ENCODE measurements around the gene TBC1D10A.

Gene TBC1D10A

DNA sequence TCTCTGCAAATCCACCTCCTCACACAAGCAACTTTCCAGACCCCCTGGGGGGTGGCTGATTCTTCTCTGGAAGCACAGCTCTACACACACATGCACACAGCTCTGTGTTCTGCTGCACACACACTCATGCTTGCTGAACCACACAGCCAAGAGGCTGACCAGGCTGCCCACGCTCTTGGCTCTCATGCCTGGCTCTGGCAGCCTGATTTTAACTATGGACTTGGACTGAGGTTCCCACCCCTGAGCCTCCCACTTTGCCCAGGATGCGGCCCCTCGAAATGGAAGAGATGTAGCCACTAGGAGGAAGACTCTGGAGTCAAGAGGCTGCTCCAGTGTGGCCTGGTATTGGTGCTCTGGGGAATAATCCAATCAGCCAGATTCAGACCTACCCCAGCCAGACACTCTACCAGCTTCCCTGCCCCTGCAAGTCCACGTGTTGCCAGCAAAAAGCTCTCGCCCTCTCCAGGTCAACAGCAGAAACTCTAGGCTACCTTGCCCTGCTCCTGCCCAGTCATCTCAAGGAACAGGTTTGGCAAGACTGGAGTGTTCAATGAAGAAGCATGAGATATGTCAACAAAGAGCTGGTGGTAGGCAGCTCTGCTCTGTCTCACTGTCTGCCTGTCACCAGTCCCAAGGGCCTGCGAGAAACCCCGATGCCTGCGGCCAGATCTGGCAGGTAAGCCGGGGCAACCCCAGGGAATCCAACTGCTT lies 28.6 kb downstream of the TBC1D10A start:
- no peak for DNase-seq

GRCh38 chr22:30297276-30297990 lies 29.3 kb downstream of the TBC1D10A start:
- no peak for DNase-seq

DNA sequence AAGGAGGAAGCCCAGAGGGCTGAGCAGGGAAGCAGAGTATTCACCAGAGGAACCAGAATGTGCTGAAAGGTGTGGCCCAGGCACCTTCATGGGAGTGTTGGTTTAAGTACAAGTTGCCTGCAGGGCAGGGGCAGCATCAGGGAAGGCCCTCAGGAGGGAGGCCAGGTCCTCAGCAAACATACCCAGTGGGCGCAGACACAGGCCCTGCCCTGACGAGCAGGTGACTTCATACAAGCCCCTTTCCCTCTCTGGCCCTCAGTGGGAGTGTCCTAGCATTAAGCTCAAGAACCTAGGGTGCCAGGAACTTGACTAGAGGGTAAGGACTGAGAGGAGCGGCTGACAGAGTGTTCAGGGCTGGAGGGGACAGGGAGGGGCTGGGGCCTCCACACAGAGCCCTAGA lies 29.9 kb downstream of the TBC1D10A start:
- DNase-seq = no peak

- no peak for DNase-seq
These were observed 30.4 kb downstream of the TBC1D10A start for GRCh38 chr22:30296324-30296723.

- no peak for DNase-seq
These were observed 31.2 kb downstream of the TBC1D10A start for GRCh38 chr22:30295576-30295975.

- no peak for DNase-seq
These were observed 31.9 kb downstream of the TBC1D10A start for GRCh38 chr22:30294830-30295229.

- DNase-seq = no peak
These were observed 32.7 kb downstream of the TBC1D10A start for GRCh38 chr22:30294066-30294465.

- DNase-seq = no peak
These were observed 33.7 kb downstream of the TBC1D10A start for GRCh38 chr22:30293026-30293425.

GRCh38 chr22:30292069-30292970 lies 34.4 kb downstream of the TBC1D10A start:
- DNase-seq = no peak

- DNase-seq = no peak
These were observed 35.5 kb downstream of the TBC1D10A start for GRCh38 chr22:30291058-30291892.

DNA sequence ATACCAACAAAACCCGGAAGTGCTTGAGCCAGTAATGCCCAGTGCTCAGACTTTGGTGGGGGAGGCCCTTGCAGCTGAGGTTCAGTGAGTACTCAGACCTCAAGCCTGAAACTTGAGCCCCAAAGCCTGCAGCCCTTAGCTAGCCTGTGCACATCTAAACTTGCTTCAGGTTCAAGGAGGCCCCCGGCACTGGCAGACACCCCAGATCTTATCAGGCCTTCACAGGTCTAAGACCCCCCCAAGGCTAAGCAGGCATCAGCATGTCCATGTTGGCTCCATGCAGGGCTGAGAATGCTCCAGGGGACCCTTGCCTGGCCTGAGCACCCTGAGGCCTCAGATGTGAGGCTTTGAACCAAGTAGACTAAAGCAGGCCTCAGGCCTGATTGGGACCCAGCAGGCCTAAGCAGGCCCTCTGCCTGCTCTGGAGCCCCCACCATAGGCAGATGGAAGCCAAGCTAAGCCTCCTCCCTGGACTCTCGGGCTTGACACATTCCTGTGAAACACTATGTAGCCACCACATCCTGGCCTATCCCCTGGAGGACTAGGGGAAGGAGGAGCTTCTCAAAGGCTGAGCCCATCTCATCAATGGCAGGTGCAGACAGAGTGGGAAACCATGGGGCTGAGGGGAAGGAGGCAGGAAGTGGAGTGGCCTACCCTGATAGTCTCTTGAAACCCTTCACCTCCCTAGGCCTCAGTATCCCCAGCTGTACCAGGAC lies 36.2 kb downstream of the TBC1D10A start:
- no peak for DNase-seq

DNA sequence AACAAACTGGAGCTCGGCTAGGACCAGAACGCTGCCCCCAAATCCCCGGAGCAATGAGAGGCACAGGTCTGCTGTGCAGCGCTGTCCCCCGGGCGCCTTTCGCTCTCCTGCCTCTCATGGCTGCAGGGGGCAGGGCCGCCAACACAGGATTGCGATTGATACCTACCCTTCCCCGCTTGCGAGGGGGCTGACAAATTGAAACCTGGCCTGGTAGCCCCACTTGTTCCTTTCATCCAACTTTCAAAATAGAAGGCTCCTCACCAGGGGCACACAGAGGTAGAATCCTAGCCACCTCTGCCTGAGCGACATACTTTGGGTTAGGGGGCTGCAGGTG lies 36.8 kb downstream of the TBC1D10A start:
- DNase-seq = no peak

DNA sequence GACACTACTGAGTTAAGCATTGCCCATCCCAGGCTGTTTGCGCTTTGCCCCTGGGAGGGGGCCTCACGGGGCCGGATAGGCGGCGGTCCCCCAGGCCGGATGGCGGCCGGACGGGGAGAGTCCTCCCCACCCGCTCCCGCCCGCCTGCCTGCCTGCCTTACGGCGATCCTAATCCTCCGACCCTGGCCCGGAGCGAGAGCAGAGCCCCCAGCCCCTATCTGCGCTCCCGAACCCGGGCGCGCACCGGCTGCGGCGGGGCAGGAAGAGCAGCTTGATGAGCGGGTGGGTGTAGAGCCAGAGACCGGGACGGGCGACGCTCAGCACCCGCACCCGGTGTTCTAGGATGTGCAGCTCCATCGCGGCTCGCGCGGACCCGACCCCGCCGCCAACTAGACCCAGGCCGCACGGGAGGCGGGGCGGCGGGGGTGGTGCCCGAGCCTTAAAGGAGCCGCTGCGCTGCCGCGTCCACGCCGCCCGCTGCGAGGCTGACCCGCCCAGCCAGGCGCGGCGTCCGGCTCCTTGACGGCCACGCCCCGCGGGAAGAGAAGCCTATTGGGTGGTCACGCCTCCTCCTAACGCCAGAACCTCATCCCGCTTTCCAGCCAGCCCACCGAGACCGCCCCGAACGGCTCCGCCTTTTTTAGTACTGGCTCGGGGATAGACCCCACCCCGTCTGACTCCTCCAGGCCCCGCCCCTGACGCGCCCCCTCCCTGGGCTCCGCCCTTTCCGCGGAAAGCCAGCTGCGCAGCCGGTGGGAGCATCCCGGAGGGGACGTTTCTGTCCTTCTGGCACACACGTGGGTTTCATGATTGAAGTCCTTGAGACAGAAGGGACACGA lies 37.4 kb downstream of the TBC1D10A start, which contains the start of gene CASTOR1:
TSS of gene CASTOR1 (minus strand) at position 365 of the 839 bp plus-strand sequence. CDS start at position 357, 8 bp downstream.
- peak; percentile 96 for DNase-seq

DNA sequence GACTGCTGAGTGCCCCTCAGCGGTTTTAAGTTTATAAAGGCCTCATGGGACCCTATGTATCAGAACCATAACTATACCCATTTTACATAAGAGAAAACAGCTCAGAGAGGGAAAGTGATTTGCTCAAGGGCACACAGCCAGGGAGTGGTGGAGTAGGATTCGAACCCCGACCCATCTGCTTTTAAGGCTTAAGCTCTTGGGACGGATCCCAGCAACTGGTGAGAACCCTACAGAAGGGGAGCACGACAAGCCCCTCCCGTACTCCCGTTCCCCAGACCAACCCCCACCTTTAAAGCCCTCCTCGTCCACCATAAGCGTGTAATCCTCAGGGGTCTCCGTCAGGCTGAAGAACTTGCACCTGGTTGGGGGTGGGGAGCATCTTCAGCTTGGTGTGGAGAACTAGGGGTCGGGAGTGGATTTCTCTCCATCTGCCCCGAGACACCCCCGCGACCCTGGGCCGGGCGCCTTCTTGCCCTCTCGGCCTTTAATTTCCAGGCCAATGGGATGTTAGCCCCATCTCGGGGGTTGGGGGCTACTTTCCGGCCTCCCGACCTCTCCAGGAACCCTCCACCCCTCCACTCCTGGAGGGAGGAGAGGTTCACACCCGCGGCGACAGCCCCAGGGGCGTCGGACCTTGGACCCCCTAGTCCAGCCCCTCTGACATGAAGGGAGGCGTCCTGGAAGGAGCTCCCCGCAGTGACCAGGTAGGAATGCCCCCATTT lies 38.2 kb downstream of the TBC1D10A start:
- no peak for DNase-seq

- peak; percentile 90 for DNase-seq
These were observed 38.9 kb downstream of the TBC1D10A start for GRCh38 chr22:30287648-30288418.

GRCh38 chr22:30286813-30287647 lies 39.7 kb downstream of the TBC1D10A start:
- DNase-seq = peak; percentile 90

DNA sequence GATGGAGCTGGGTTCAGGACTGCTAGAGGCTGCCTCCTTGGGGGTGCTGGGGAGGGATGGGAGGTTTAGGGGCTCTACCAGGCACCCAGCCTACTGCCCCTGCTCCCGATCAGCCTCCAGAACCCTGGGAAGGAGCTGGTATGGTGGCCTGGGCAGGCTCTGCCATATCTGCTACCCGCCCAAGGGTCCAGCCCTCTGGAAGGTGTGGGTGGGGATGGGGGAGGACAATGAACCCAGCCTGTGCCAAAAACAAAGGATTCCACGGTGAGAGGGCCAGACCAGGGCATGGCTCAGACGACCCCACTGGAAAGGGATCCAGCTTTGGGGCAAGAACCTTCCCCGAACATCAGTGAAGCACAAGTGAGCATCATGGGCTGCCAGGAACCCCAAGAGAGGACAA lies 40.4 kb downstream of the TBC1D10A start:
- no peak for DNase-seq

DNA sequence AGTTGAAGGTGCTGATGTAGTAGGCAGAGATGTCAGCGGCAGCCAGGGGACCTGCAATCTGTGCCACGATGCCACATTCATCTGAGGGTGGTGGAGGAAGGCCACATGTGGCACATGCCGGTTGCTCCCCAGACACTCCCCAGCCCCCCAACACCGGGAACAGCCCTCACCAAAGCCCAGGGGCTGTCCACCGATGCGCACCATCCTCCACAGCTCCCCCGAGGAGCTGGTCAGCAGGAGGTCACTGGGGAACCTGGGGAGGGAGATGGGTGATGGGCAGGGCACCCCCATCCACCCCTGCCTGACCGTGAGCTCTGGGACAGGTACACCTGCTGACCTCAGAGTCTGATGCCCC lies 40.9 kb downstream of the TBC1D10A start:
- DNase-seq = no peak

Measured in activated CD4-positive, alpha-beta T cell treated with anti-CD3 and anti-CD28 coated beads, Interleukin-10, Interleukin-2, amounts not matched to agents 100 ng/mL and 50 ng/mL, durations not matched to agents 16 hours and 8 hours (primary cell).